ENCODE data around the gene DNASE1L3.

DNASE1L3 gene

DNA sequence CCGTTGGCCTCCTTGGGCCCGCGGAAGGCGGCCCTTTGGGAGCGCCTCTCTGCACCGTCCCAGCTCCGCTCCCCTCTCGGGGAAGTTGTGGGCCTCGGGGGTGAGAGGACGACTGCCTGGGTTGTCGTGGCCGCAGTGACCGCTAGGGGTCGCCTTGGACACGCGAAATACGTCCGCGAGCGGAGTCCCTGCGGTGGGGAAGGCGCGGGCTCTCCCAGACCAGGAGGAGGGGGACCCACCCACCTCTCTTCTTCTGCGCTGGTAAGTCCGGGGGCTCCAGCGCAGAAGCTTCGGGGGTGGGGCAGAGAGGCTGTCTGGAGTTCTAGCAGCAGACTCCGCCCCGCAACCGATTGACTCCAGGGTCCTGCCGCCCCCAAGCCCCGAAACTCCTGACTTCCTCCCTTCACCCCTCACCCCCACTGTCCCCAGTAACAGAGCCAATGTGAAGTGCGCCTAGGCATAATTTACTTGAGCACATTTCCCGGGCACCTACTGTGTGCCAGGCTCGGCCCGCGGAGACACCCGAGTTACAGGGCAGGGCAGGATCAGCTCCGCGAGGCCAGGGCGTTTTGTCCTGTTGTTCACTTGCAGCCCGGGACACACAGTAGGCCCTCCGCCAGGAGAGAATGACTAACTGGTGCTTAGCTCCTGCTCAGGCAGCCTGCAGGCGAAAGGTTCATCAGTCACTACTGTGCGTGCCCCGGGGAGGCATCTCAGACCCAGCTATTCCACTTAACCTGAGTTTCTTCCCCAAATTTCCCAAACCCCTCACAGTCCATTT is 32.8 kb downstream of the DNASE1L3 start:
- DNase-seq = peak; percentile 94

DNA sequence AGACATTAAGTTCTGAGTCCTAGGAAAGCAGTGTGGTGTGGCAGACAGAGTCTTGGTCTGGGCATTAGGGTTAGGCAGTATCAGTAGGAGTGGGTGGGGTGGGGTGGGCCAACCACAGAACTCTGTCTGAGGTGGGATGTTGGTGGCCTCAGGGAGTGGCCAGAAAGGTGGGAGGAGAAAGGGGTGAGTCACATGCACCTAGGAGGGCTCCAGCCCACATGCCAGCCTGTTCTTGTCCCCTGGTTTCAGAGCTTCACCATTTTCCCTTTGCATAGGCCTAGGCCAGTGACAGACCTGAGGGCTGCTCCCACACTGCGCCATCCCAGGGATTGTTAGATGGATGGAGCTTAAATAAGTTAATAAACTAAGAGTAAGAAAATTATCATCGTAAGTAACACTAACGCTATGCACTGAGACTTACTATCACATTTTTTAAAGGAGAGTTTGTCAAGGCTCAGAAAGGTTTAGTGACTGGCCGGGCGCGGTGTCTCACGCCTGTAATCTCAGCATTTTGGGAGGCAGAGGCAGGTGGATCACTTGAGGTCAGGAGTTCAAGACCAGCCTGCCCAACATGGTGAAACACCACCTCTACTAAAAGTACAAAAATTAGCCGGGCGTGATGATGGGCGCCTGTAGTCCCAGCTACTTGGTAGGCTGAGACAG is 33.8 kb downstream of the DNASE1L3 start:
- no peak for DNase-seq

GRCh38 chr3:58176185-58176530 is 34.6 kb downstream of the DNASE1L3 start:
- DNase-seq = no peak

GRCh38 chr3:58175437-58176184 is 35.2 kb downstream of the DNASE1L3 start:
- DNase-seq = no peak

DNA sequence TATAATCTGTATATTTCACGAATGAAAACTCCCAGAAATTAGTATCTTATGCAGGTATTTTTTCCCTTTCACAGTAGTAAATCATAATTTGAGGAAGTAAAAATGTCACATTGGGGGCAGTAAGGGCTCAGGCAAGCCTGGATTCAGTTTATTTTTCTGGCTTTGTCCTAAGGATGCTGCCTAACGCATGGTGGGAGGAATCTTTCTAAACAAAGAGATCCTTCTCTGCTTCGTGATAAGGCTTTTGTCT is 35.7 kb downstream of the DNASE1L3 start:
- no peak for DNase-seq

DNA sequence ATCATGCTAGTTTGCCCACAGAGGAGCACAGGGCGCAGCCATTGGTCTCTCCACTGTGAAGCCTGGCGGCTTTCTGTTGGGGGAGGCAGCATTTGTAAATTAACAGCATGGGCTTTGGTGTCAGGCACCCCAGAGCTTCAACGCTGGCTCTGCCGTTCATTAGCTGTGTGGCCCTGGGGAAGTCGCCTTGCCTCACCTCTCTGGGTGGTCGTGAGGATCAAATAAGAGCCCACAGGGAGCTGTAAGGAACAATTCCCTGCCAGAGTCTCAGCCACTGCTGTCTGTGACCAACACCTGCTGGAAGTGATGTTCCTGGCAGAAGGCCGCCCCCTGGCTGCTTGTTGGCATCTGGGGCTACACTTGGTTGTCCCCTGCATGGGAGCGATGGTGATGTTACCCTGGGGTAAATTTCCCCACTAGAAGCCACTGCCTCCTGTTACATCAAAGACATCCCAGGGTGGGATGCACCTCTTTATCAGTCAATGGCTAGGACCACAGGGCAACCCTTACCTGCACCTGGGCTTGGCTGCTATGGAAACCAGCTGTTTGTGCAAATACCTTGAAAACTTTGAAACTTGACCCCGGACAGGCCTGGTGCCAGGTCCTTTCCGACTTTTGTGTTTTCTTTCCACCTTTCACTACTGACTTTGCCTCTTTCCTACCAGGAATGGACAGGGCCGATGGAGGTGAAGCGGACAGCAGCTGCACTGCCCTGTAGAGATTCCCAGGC is 36.9 kb downstream of the DNASE1L3 start:
- DNase-seq = no peak

DNA sequence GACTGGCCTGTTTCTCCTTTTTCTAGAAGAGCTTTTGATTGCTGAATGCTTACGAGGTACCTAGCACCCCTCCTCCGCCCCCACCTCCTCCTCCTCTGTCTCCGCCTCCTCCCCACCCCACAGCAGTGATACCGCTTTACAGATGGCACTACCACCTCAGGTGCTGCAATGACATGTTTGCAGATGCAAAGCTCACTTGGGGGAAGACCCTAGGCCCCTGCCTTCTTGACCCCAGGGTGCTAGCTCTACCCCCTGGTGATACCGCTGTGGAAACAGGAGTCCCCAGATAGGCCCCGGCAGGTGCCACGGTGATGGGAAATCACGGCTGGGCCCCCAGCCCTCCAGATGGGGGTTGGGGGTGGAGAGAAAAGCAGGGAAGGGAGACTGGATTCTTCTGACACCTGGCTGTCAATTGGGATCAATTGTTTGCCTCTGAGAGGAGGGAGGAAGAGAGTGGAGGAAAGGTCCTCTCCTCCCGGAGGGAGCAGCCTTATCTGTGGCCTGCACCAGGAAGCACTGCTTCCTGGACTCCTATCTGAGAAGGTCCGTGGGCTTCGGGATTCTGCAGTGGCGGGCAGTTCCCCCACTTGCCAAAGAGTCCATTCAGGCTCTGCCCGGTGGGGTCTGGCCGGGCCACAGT is 37.6 kb downstream of the DNASE1L3 start:
- no peak for DNase-seq

DNA sequence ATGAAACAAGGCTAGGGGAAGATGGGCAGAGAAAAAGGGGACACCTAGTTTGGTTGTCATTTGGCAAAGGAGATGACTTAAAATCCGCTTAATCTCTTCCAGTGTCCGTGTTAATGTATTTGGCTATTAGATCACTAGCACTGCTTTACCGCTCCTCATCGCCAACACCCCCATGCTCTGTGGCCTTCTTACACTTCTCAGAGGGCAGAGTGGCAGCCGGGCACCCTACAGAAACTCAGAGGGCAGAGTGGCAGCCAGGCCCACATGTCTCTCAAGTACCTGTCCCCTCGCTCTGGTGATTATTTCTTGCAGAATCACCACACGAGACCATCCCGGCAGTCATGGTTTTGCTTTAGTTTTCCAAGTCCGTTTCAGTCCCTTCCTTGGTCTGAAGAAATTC is 39.6 kb downstream of the DNASE1L3 start:
- no peak for DNase-seq

- no peak for DNase-seq
Measured at GRCh38 chr3:58170376-58170775, 40.4 kb downstream of the DNASE1L3 start.

- no peak for DNase-seq
Measured at GRCh38 chr3:58169371-58169770, 41.4 kb downstream of the DNASE1L3 start.

GRCh38 chr3:58168498-58168897 is 42.3 kb downstream of the DNASE1L3 start:
- no peak for DNase-seq

GRCh38 chr3:58167431-58168351 is 43.1 kb downstream of the DNASE1L3 start:
- DNase-seq = no peak

GRCh38 chr3:58164906-58165821 is 45.6 kb downstream of the DNASE1L3 start:
- peak; percentile 66 for DNase-seq

DNA sequence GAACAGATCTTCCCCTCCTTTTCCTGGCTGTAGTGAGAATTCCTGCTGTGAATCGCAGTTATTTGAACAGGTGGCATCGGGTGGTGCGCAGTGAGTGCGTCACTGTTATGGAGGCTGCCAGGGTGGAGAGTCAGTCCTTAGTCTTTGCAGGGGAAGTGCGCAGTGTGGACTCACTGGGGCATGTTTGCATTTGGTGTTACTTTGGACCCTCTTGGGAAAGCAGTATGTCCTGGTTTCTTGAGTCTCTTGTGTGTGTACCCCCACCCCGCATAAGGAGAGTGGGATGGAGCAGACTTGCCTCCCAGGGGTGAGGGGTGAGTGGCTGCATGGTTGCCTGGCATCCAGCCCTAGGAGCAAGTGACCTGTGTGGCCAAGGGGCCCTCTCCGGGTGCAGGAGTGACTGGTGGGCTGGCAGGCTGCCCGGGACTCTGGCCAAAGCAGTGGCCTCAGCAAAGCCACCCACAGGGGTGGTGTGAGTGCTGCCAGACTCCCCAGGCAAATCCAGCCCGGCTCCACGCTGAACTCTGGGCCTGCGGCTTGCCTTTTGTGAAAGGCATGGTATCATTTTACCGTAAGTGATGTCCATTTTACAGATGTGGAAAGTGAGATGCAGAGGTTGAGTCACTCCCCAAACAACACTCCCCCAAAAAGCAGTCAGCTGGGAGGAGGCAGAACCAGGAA is 46.4 kb downstream of the DNASE1L3 start:
- no peak for DNase-seq

- no peak for DNase-seq
Measured at GRCh38 chr3:58163234-58163633, 47.5 kb downstream of the DNASE1L3 start.

GRCh38 chr3:58161435-58162398 is 49.1 kb downstream of the DNASE1L3 start:
- no peak for DNase-seq

DNA sequence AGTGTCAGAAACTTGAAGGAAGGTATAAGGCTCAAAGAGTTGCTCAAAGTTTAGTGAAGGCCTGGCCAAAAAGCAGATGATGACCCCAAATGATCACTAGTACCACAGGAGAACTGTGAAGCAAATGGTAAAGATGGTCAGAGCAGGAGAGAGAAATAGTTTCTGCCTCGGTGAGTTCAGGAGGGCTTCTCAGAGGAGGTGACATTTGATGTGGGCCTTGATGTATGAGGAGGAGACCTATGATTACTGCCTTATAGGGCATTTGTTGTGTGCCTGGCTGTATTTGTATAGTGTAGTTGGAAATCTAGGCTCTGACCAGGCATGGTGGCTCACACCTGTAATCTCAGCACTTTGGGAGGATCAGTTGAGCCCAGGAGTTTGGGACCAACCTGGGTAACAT is 50.4 kb downstream of the DNASE1L3 start:
- no peak for DNase-seq

- DNase-seq = no peak
Measured at GRCh38 chr3:58158442-58159153, 52.2 kb downstream of the DNASE1L3 start.
